GM19395 (cell line): ENCODE results near the gene PCLO.
"Not testable (repeated sequence)": the region's sequence is repeated elsewhere in the genome, so short reads cannot be mapped to it uniquely, and the experiment has no call there.

Experiments used
- ATAC-seq: cut with Tn5 transposase; IDR thresholded peaks from one replicate; pipeline ENCODE4 v1.9.1; 2021; ENCODE audit warnings: mild to moderate bottlenecking, moderate library complexity; ENCODE audit not compliant: unreplicated experiment

Gene PCLO

DNA sequence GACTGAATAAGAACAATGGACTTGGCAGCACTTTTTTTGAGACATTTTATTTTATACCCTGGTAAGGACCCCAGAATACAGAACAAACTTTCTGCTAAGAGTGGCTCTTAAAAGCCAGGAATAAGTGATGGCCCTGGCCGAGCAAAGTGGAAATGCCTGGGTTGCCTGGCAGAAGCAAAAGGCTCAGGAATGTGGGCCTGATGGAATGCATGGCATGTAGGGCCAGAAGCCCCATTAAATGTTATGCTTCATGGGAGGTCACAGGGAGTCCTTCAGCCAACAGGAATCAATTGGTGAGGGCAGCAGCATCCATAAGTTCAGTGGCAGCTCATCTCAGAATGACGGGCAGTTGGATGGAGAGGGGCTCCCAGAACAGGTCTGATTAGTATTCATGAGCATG, 417.6 kb downstream of the PCLO start:
- no peak for ATAC-seq

DNA sequence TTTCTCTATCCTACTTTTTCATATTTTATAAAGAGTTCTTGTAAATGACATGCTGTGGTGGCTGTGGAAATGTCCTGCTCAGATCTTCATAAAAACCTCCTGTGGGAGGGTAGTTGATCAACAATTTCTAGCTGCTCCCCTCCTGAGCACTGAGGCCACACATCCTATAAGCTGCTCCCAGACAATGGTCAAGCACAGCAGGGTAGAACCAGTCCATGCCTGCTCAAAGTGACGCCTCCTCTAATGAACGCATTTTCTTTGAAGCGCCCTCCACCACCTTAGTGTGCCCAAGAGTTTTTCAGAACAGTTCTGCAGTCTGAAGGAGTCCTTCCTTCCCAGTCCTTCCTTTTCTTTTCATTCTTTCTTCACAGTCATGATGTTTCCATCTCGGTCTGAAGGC, 420.5 kb downstream of the PCLO start:
- ATAC-seq: no peak

DNA sequence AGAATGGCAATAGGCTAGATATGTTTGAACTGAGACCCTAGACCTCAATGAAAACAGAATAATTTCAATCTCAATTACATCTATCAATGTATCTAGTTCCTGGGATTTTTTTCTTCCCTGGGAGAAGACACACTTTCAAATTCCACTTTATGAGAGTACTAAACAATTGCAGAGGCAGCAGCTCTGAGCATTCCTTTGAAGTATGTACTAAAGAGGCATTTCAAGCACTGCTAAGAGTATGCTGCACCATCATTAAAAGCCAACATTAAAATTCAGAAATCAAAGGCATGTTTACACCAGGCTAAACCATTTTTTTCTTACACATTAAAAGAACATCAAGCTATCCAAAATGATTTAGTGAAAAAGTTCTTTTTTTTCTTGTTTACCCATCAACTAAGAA, 421.2 kb downstream of the PCLO start:
- no peak for ATAC-seq

DNA sequence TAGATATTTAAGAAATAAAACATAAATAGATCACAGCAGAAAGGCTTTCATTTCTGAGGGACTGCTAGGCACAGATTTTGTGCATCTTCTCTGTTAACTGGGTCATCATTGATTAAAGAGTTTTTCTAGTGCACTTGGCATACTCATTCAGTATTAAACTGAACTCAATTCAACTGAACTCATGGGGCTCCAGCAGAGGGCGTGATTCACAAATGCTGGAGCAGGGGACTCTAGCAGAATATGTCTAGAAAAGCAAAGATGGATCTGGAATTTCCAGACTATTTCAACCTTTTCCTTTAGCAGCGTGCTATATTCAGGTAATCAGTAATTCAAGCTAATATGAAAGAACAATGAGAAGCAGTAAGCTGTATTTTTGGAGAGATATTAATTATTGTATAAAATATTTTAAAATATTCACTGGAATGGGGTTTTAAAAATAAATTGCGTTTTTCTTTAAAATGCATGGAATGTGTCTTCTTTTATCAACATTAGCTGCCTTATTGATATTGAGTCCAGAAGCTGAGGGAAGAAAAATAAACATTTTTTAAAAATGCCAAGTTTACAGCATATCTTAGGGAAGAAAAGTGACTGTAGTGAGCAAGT, 422.3 kb downstream of the PCLO start:
- ATAC-seq: no peak

DNA sequence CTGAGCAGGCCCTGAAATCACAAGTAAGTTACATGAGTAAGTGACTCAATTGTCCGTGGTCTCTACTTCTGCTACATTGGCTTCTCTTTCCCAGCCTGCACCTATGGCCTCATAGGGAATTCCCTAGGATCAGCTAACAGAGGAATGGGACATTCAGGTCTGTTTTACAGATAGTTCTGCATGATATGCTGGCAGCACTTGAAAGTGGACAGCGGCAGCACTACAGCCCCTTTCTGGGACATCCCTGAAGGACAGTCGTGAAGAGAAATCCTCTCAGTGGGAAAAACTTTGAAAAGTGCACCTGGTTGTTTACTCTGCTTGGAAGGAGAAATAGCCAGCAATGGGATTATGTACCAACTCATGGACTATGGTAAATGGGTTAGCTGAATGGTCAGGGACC, 426.1 kb downstream of the PCLO start:
- ATAC-seq: no peak

DNA sequence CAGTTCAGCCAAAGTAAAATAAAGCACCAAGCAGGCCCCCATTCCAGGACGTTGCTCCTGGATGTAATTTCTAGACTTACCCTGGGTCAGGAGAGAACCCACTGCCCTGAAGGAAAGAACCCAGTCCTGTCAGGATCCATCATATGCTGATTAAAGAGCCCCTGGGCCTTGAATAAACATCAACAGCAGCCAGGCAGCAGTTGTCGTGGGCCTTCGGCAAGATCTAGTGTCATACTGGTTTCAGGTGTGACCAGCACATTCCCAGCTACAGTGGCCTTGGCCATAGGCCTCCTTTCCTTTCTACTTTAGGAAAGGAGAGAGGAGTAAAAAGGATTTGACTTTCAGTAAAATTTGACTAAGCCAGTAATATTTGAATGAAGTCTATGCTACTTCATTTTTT, 430.0 kb downstream of the PCLO start:
- ATAC-seq: no peak

DNA sequence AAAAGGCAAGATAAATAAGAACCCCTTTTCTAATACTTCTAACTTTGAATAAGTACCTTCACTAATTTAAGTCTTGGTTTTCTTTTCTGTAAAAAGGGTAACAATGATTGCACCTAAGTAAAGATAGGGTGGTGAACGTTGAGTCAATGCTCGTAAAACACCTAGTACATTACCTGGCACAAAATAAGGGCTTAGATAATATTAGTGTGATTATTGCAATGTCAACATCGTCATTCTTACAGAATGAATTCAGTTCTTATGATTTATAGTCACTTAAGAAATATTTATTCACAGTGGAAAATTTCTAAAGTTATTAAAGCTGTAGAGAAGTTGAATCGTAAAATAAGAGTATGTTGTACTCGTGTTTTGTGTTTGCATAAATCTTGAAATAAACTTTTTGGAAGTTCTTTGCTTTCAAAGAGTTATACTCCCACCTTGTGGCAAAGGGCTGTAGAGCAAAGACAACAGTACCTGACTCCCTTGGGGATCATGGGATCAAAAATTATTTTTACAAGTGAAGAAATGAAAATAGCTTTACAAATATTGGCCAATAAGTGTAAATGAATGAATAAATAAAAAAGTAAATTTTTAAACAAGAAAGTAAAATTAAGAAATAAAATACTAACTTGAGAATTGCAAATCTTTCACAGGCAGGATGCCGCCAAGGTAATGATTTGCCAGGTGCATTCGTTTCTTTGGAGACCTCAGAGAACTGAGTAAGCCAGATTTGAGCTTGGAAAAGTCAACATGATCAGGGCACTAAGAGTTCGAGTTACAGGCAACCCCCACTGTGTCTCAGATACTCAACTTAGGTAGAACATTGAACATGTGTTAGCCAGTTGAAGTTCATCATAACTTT, 433.3 kb downstream of the PCLO start:
- no peak for ATAC-seq

DNA sequence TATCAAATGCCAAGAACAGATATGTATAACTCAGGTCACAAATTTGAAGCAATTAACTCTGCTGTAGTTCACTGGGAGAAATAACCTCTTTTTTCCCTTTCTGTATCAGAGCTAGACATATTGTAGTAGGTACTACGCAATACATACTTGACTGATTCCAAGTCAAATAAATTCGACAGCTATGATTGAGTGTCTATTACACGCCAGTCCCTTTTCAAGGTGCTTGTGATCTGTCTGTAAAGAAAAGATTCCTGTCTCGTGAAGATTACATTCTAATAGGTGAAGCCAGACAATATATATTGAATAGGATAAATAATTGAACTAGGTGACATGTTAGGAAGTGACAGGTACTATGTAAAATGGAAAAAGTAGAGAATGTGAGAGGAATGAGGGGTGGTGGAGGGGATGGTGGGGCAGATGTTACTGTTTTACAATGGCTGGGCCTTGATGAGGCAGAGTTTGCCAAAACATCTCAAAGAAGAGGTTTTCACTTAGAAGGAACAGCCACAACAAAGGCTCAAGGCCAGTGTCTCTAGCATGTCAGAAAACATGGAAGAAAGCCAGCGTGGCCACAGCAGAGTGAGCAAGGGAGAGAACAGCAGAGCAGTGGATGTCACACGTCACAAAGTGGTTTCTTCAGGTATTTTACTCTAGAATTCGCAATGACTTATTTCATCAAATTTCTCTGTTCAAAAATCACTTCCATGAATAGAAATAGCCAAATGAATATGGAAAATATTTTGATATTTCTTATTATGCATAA, 436.5 kb downstream of the PCLO start:
- no peak for ATAC-seq

DNA sequence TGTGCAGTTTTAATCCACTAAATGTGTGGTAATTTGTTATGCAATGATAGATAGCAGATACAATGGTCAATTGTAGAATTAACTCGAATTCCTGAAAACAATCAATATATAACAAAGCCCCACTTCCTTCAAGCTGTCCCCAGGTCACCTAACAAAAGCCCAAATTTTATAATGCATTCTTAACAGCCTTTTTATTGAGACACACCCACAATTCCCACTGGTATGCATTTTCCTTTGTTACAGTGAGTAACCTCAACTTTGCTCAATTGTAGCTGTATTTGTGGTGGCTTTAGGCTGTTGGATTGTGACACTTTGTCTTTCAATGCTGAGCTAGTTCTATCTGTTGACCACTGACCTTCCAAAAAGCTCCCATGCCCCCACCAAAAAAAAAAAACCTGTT, 439.3 kb downstream of the PCLO start:
- ATAC-seq: no peak

DNA sequence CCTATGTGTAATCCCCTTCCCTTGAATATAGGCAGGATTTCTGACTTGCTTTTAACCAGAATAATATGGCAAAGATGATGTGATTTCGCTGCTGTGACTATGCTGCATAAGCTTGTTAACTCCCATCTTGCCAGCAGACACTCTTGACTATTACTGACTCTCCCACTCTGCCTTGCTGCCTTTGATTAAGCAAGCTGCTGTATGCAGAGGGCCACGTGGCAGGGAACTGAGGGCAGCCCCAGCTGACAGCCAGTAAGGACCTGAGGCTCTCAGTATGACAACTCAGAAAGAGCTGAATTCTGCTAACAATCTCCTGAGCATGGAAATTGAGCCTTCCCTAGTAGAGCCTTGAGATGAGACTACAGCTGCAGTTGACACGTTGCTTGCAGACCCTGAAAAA, 439.7 kb downstream of the PCLO start:
- no peak for ATAC-seq

DNA sequence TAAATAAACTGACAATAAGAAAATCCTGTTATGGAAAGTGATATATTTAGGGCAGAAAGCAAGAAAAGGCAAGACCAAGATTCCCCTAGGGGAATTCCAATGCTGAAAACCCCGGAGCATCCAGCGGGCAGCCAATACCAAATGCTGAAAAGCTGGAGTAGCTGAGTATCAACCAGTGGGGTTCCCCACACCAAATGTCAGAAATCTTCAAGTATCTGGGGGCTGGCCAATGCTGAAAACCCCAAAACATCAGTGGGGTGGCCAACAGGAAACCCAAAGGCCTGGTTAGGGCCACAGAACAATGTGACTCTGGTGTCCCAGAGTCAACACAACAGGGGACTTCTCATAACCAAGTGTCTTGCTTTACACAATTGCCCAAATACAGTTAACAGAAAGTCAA, 447.3 kb downstream of the PCLO start:
- no peak for ATAC-seq

DNA sequence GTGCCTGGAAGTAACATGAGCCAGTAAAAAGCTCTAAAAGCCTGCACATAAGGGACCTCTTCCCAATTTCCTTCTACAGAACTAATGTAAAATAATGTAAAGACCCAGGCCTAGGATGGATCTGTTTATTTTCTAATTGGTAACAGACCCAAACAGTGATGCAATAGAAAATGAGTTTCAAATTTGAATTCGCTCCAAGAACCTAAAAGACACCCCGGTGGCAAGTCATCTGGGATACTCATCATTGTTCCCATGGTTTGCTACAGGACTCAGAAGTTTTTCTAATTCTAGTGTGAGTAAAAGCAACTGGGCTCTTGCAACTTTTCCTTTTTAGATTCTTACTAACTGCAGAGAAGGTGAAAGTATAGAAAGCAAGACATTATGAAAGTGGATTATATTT, 447.8 kb downstream of the PCLO start:
- ATAC-seq: no peak

DNA sequence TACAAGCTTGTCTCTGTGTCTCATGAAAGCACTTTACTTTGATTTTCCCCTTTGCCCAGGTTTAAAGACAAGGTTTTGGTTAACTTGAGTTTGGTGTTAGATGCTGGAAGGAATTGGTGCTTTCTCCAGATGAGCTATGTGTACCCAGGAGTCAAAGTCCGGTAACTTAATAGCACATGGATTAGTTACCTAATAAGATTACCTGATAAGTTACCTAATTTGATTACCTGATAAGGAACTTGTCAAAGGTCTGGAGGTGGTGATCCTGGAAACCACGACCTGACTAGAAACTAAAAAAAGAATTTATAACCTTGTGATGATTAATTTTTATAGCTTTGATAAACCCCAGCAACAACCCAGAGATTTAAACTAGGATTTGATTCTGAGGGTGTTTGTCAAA, 449.2 kb downstream of the PCLO start:
- no peak for ATAC-seq

DNA sequence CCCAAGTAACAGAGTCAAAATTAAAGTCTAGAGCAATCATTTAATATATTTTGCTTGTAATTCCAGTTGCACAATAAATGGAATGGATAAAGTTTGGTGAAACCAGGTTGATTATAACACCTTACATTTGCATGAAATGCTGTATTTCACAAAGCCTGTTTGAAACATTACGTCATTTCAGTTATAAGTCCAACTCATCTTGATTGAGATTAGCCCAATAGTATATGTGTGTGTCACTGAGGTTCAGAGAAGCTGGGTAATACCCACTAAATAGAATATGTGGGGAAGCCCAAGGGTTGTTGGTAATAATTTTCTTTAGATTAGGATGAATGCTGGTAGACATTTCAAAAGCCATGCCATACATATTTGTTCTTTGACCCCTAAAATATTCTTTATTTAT, 456.3 kb downstream of the PCLO start:
- ATAC-seq: not testable (repeated sequence)

DNA sequence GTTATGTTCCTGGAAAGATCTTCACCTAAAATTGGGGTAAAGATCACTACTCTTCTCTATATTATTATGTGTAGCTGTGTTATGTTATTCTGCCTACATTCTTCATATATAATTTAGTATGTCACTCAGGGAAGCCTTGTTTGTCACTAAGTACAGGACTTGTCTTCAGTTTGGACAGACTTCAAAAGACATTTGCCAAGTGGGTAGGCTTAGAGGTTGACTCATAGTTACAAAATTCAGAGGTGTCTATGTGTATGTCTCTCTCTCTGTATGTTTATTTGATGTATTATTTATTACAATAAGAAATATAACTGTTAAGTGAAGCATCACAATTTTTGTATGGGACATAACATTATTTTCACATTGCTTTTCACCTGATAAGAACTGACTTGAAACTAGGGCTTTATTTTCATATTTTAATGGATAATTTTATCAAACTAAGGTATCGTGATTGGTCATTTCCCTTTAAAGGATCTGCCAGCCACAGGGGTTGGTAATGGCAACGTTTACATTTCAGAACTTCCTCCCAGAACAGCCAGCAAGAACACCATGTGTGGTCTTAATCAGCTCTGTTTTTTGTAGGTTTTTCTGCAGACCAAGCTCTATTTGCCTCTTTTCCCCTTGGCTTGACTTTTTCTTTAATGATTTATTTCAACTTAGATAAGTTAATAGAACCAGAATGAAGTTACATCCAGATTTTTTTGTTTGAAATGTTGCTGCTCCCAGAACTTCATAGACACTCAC, 457.0 kb downstream of the PCLO start:
- ATAC-seq: no peak

DNA sequence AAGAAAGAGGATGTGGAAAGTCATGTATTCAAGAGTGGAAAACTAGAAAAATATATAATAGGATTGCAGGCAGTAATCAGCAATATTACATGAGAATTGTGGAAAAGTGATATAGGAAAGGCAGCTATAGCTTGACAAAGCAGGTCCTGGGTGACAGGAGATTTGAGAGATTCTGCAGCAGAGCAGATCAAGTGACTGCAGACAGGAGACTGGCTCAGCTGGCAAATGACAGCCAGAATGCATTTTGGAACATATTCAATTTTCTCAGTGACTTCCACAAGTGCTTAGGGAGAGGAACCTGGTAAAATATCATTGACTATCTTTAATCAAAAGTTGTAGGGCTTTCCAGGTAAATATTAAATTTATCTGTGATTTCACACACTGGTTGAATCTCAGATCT, 458.6 kb downstream of the PCLO start:
- ATAC-seq: no peak
